Activated CD4-positive, alpha-beta T cell treated with anti-CD3 and anti-CD28 coated beads, Interleukin-2, amount 50 U/mL, for 4 hours (primary cell): ENCODE measurements around the gene FGD5.

Experiments
- DNase-seq, 2 experiments: peaks; one replicate each; pipeline ENCODE4 v3.0.0-alpha.2; 2020

FGD5 gene

DNA sequence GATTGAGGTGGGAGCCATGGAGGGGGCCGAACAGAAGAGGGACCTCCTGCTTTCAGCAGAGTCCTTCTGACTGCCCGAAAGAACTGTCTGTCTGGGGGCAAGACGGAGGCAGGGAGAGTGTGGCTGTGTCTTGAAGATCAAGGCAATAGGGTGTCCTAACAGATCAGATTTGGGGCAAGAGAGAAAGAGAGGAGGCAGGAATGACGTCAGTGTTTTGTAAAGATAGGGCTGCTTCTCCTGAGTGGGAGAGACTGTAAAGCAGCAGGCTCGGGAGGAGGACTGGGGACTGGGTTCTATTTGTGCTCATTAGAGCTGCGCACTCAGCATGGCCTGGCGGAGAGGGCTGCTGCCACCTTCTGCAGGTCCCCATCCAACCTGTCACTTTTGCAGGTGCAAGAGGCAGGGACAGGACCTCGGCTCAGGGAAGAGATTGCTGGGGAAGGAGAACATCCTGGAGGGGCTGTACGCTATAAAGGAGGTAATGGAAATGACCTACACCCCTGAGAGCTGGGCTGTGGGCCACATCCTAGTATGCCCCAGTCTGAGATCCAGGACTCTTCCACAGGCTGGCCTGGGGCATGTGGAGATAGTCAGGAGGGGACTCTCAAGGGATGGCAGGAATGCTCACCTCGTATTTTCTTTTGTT lies 29.0 kb upstream of the FGD5 start:
- DNase-seq: no peak

DNA sequence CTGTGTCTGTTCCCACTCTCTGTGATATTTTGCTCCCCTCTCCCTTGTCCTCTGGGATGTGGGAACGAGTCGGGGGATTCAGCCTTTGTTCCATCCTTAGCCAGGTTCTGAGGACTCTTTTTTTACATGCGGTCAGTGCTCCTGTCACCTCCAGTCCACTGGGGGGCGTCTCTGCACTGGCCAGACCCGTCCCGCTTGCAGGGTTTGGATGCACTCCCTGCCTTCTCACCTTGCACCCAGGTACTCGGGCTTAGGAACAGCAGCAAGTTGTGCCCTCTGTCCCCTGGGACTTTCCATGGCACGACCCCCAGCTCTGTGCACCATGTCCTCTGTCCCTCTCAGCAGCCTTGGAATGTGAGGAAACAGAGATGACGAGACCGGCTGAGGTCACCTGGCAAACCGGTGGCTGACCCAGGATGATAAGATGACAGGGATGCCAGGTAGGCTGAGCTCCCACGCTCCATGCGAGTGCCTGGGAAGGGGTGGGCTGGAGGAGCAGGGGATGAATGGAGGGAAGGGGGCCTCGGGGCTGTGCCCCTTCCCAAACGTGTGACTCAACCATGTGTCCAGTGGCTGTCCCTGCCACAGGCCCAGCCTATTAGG lies 27.3 kb upstream of the FGD5 start:
- DNase-seq: peak; percentile 33 to 36

DNA sequence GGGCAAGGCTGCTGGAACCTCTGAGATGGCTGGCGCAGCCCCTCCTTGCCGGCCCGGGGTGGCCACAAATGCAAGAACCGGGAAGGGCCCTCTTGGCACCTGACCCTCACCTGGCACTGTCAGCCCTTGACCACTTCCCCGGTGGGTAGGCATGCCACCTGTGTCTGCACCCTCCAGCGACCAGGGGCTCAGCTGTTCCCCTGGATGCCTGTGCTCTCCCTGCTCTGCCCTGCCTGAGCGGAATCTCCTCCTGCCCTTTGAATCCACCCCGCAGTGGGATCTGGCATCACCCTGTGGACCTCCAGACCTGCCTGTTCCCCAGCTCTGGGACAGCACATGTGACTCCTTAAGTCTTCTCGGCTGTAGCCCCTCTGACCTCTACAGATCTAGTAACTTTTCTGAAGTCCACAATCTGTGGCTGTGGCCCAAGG lies 26.1 kb upstream of the FGD5 start:
- DNase-seq: no peak

DNA sequence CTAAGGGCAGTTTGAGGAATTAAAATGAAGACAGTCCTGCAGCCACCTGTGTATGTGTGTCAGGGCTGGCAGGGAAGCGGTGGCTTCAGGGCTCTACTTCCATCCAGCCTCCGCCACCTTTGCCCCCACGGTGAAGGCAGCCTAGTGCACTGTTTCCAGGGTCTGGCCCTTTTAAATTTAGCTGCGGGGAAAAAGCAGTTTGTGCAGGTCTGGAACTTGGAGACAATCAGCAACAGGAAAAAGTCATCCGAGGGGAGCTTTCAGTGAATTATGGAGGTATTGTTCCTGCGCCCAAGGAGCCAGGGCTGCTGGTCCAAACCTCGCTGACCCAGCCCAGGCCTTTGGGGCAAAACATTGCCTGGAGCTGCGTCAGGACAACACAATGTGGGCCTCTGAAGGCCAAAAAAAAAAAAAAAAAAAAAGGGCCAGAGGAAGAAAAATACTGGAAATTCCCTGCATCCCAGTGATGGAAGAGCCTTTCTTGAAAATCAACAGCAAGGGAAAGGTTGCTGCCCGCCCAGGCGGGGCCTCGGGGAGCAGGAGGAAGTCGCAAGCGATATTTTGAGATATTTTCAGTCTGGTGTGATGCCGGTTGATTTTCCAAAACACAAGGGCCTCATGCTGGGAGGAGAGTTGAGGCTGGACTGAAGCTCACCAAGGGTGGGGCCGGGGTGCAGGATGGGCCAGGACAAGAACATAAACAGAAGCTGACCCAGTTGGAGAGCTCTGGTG lies 25.5 kb upstream of the FGD5 start:
- DNase-seq: no peak

DNA sequence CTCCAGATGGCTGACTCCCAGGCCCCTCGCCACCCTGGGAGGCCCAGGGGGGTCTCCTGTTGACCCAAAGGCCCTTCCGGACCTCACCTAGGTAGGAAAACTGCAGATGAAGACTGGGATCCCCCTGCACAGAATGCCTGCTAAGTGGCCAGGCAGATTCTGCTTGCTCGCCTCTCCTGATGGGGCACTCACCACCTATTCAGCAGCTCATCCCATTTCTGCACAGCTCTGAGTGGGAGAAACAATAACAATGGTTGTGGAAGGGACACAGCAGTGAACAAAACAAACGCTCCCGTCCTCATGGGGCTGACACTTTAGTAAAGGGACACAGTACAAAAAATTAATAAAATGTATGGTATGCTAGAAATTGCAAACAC lies 24.9 kb upstream of the FGD5 start:
- DNase-seq: no peak

DNA sequence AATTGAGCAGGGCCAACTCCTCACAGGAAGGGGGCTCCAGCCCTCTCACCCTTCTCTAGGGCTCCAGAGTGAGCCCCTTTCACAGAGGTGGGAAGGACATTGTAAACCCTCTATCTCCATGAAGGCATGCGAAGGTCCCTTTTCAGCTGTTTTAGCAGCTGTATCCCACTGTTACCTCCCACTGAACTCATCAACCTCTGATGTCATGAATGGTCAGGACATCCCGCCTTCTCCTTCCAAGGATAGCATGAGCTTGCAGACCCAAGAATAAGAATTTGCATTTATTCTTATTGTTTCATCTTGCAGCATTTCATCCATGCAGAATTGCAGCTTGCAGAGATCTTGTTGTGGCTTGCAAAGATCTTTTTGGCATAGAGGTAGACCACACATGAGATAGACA lies 24.3 kb upstream of the FGD5 start:
- DNase-seq: no peak

DNA sequence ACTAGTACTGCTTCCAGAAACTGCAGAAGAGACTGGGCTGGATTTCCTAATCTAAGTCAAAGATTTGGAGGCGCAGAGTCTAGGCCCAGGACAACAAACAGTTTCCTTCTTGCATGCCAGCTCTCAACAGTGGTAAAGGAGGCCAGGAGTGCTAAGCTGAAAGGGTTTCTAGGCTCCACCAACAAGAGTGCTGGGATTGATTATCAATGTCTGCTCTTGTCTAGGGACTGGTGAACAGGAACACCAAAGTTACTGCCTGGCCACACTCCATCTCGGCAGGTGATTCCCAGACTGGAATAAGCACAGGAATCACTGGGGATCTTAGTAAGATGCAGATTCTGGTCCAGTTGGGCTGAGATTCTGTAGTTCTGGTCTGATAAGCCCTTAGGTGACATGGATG lies 22.8 kb upstream of the FGD5 start:
- no peak for DNase-seq

DNA sequence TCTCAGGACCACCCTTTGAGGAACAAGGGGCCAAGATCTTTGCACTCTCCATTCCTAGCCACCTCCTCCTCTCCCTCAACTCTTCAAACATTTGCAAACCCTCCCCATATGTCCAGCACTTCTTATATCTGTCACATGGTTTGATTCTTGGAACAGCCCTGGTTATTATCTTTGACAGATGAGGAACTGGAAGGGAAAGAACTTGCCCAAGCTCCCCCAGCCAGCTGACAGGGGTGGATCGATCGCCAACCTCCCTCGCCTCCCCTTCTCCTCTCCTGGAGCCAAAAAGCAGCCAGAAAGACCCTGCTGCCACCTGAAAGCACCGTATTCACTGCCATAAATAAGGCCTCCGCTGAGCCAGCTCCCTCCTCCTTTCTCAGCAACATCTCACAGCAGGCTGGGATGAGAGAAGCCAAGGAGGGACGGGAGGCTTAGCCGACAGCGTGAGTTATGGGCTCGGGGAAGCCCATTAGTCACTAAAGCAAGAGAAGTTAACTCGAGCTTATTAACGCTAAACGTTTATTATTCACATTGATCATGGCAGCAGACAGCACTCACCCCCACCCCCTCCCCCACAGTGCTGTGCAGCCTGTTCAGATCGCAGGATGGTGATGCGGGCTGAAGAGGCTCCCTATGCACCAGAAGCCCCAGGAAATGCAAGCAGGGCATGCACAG lies 22.2 kb upstream of the FGD5 start:
- DNase-seq: no peak

DNA sequence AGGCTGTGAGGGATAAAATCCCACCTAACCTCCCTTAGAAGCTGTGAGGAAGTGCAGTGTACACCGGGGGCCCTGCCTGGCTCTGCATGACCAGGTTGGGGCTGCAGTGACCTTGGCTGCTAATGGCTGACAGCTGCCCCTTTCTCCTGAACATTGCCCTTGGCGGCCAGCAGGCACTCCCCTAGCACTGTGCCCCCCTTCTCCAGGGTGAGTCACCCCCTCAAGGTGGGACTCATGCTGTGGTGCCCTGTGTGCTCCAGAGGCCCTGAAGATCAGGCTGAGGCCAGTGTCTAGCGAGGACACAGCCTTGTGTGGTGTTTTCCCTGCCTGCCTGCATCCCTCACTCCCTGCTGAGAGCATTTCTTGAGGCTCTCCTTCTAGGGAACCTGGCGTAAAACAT lies 21.0 kb upstream of the FGD5 start:
- DNase-seq: no peak

DNA sequence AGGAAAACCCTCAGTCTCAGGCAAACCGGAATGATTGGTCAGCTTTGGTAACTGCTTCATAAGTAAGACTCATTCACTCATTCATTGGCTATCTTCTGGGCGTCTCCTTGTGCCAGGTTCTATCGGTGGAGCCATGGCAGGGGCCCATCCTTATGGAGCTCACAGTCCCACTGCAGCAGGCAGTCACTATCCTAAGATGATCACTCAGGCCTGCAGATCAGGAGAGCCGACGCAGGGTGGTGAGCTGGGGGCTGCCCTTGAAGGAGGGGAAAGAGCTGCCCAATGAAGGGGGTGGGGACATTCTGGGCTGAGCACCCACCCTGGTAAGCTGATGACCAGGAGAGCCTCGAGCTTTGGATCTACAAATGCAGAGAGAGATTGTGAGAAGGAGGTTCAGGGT lies 20.5 kb upstream of the FGD5 start:
- no peak for DNase-seq

DNA sequence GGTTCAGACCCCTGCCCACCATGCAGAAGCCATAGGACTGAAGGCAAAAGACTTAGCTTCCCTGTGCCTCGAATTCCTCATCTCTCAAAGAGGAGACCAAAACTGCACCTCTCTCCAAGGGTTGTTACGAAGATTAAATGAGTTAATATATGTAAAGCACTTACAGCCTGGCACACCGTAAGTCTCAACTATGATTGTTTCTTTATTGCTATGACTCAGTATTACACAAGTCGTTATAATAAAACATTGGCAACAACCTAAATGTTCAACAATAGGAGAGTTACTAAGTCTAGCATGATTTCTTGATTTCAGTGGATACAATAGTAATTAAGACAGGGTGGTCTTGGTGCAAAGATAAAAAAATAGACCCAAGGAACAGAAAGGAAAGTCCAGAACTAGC lies 19.6 kb upstream of the FGD5 start:
- DNase-seq: no peak

DNA sequence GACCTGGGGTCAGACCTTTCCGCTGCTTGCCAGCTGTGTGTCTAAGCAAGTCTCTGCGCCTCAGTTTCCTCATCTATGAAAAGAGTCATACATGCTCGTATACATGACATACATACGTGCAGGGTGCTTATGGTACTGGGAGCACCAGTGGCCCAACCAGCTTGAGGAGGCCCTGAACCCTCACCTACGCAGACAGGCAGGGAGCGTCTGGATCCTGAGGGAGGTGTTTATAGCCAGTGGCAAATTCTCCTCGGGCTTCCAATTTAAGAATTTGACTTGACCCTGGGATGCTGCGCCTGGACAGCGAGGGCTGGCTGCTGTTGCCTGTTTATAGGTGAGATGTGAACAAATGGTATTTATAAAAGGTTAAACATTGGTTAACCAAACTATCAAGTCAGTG lies 17.7 kb upstream of the FGD5 start:
- no peak for DNase-seq

DNA sequence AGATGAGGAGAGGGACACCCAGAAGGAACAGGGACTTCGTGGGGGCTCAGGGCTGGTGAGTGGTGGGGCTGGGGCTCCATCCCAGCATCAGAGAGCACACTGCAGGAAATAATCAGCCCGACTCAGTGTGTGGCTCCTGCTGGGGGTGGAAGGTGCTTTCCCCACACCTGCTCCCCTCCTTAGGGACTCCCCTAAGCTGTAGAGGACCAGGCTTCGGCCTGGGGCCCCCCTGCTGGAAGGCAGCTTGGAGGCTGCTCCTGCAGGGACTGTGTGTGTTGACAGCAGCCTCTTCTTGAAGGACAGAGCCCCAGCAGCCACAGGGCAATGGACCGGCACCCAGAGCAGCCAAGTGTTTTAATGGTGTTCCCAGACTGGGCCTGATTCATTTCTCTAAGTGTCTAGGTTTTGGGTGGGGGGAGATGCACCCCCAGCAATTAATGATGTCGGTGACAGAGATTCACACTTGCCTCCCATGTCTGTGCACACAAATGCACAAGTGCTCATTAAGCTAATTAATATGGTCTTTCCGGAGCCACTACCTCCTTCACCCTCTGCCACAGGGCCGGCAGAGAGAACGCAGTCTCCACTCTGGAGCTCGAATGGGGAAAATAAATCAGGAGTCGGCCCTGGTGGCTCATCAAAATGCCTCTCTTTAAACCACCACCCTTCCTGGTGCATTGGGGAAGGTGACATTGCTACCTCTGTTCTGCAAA lies 16.9 kb upstream of the FGD5 start:
- no peak for DNase-seq

DNA sequence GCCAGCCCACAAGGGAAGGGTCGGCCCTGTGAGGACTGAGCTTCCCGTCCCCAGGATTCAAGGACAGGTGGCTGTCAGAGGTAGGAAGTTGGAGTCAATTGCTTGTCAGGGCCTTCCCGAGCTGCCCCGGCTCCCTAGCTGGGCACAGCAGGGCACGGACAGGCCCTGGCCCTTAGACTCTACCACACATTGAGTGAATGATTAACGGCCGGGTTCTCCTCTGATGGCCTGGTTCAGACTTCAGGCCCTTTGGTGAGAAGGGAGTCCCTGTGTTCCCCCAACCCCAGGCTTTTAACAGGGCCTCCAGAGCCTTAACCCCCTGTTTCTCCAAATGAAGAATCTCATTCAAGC lies 16.4 kb upstream of the FGD5 start:
- no peak for DNase-seq

DNA sequence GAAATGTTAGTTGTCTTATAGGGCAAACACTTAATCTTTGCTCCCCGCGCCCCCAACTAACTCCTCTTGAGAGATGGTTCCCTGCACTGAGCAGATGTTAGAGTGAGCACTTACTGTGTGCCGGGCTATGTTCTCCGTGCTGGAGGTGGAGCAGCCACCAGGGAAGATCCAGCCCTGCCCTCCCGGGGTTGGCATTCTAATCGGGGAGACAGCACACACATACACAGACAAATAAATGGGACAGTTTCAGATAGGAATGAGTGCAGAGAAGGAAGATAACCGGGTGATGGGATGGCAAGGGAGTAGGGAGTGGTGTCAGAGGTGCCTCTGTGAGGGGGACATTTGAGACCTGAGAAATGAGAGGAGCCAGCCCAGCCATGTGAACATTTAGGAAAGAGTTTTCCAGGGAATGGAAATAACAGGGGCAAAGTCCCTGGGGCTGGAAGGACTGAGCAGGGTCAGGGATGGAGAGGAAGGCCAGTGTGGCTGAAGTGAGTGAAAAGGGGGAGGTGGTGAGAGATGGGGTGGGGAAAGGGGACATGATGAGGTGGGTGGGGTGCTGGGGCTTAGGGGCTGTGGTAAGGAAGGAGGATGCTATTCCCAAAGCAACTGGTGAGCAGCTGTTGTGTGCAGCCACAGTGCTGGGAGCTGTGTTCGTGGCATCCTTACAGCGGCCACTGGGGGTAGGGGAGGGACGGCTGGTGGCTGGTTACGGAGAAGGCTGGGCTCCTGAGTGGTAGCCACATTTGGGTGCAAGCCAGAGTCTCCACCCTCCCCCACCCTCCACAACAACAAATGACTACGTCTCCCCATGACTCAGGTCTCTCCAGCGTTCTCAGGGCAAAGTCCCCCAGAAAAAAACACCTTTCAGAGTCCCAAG lies 15.4 kb upstream of the FGD5 start:
- no peak for DNase-seq

DNA sequence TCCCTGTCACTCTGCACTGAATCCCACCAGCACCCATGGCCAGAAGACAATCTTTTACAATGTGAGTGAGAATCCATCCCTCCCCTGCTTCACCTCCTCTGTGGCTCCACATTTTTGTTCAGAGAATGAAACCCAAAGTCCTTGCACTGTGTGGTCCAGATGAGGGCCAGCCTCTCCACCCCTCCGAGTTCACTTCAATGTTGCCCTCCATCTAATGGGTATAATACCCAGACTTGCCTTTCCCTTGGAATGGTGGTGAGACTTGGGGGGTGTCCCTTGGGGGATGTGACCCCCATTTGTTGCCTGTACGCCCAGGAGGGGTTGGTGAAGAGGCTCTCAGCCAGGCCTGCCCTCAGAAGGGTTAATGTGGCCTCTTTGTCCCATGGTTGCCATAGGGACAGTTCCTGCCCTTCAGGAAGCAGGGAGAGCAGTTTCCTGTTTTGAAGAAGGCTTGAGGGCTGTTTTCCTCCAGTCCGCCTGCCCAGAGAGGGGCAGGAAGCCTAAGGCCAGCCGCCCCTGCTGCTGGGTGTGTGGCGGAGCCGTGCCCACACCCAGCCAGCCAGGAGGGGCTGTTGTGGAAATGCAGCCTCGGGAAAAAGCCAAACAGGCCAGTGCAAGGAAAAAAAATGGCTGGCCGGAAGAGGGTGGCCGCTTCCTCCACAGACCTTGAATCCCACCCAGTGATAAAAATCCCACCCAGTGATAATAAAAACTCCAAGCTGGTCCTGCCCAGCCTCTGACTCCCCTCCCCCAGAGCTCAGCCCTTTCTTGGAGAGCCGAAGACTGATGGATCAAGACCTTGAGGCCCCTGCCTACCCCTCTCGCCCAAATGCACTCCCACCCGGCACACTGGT lies 14.6 kb upstream of the FGD5 start:
- no peak for DNase-seq

DNA sequence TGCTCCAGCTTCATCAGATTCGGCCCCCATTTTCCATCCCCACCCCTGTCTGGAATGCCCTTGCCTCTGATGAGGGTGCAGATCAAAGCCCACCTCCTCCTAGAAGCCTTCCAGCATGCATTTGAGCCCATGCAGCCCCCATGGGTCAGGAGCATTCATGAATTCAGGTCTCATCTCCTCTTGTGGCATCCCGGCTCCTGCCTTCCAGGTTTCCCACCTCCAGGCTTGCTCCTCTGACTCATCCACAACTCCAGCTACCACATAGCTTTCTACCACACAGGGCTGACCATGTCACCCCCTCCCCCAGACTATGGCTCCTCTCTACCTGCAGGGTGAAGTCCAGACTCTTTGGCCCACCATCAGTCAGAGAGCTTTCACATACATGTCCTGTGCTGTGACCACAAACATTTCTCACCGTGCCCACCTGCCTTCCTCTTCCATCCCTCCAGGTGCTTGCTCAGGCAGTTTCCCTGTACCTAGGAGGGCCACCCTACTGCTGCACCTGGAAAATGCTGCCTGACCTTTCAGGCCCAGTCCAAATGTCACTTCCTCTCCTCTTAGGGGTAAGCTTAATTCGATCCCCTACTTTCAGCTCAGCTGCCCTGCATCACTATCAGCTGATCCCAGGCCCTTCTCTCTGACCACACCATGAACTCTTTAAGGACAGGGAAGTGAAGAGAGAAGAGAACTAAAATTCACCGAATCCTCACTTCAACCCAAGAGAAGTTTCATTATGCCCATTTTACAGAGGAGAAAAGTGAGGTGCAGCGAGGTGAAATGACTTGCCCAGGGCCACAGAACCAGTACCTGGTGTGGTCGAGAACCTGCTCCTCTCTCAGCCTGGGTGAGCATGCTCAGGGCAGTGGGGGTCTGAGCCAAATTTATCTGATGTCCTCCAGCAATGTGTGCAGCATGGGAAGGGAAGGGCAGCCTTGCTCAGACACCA lies 13.7 kb upstream of the FGD5 start:
- no peak for DNase-seq

DNA sequence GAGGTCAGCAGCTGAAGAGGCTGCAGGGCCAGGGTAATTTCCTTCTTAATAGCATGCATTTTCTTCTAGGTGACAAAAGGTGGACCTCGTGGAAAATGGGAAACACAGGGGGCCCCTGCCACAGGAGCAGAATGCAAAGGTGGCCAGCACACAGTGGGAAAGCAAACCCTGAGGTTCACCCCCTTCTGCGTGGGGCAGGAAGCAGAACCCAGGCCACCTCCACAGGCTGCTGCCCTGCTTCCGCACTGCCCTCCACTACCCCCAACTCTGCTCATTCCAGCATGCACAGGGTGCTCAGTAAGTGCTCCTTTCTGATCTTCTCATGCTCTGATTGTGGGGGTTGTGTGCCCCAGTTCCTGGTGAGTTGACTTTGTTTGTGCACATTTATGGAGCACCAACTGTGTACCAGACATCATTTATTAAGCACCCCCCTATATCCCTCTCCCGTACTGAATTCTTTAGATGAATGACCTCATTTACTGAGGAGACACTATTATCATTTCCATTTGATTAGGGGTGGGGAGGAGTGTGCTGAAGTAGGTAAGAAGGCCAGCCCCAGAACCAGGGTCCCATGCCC lies 12.7 kb upstream of the FGD5 start:
- DNase-seq: no peak

DNA sequence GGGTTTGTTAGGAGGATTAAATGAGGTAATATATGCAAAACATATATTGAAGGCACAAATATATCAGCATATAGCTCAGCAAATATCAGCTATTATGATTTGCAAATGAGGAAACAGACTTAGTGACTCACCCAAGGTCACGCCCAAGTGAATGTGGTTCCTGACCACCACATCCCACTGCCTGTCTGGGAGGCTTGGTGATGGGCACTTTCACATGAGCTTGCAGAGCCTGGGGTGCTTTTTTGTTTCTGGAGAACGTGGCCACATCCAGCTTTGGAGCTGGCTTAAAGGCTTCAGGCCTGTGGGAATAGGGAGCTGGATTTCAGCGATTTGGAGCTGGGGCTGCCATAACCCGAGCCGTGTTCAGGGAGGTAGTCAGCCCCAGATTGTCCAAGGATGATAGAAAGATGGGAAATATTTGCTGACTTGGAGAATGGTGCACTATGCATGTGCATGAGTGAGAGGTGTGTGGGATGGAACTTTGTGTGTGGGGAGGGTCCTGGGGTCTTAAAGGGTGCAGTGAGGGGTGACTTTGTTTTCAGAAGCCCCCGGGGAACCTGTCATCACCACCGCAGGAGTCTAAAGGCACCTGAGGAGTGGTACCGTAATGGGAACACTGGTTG lies 12.0 kb upstream of the FGD5 start:
- DNase-seq: no peak
